CD1c-positive myeloid dendritic cell (primary cell): ENCODE results near the gene SLC8B1.
A peak's percentile ranks its signal among the peaks of the same experiment; 100 is the strongest.

ENCODE experiments used
- DNase-seq: peaks from one replicate; pipeline ENCODE4 v3.0.0-alpha.2; 2016; ENCODE audit errors: extremely low spot score

Gene SLC8B1

DNA sequence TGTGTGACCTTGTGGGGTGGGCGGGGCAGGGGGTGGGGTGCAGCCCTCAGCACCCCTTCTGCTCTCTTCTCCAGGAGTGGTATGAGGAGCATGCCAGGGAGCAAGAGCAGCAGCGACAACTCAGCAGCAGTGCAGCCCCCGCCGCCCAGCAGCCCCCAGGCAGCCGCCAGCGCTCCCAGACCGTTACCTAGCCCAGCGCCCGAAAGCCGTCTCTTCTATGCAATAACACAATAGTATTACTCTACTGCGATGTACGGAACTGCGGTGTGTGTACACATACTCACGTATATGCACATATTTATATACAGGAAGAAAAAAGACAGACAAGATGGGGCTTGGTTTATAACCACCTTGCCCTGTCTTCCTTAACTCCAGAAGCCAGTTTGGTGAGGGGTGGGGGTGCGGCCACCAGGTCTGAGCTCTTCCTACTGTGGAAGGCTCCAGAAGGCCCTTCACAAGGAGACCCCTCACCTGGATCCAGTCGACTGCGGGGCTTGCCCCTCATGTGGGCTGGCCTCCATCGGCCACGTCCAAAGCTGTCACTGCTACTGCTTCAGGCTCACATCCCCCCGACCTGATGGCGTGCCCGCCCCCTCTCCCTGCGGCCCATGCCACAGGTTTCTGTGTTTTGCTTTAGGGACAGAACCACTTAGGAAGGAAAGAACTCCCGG, 38.9 kb downstream of the SLC8B1 start:
- DNase-seq: no peak

- no peak for DNase-seq
These were observed 41.8 kb downstream of the SLC8B1 start for GRCh38 chr12:113293100-113293499.

GRCh38 chr12:113292547-113292946, 42.4 kb downstream of the SLC8B1 start:
- DNase-seq: no peak

- no peak for DNase-seq
These were observed 42.8 kb downstream of the SLC8B1 start for GRCh38 chr12:113292091-113292490.

DNA sequence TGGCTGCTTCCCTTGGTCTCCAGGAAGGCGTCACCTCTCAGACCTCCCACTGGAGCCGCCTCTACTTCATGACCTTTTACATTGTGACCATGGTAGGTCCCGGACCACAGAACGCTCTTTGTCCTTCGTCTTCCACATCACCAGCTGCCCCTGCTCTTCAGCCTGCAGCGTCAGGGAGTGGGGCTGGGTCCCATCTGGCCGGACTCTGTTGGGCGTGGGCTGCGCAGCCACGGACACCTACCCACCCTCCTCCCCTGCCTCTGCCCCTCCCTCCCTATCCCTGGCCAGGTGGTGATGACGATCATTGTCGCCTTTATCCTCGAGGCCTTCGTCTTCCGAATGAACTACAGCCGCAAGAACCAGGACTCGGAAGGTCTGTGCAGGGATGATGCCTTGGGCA, 43.3 kb downstream of the SLC8B1 start:
- DNase-seq: no peak

DNA sequence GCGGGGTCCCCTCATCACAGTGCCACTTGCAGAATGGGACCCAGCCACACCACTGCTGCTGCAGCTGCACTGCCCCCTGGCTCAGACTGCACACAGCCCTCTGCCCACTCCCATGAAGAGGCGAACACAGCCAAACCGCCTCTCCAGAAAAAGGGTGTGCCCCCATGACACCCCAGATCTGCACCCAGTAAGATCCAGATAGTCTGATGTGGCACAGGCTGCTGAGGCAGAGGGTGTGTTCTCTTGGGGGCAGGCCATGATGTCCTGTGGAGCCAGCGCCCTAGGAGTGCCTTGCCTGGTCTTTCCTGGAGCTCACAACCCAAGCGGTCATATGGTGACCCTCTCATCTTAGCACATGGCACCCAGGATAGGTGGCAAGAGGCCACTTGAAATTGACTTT, 44.4 kb downstream of the SLC8B1 start:
- DNase-seq: no peak

- no peak for DNase-seq
These were observed 45.5 kb downstream of the SLC8B1 start for GRCh38 chr12:113289361-113289760.

DNA sequence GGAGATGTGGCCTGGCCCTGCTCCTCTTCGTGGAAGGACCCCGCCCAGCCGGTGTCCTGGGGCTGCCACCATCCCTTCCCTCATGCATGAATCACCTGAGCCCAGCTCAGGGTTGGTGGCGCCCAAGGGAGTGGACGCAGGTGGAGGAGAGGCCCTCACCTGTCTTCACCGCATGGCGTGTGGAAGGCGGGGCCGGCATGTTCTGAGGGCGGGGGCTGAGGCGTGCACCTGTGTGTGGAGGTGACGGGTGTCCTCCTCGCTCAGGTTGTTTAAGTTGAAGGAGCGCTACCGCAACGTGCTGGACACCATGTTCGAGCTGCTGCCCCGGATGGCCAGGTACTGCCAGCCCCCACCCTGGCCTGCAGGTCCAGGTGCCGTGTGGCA, 47.0 kb downstream of the SLC8B1 start:
- no peak for DNase-seq

DNA sequence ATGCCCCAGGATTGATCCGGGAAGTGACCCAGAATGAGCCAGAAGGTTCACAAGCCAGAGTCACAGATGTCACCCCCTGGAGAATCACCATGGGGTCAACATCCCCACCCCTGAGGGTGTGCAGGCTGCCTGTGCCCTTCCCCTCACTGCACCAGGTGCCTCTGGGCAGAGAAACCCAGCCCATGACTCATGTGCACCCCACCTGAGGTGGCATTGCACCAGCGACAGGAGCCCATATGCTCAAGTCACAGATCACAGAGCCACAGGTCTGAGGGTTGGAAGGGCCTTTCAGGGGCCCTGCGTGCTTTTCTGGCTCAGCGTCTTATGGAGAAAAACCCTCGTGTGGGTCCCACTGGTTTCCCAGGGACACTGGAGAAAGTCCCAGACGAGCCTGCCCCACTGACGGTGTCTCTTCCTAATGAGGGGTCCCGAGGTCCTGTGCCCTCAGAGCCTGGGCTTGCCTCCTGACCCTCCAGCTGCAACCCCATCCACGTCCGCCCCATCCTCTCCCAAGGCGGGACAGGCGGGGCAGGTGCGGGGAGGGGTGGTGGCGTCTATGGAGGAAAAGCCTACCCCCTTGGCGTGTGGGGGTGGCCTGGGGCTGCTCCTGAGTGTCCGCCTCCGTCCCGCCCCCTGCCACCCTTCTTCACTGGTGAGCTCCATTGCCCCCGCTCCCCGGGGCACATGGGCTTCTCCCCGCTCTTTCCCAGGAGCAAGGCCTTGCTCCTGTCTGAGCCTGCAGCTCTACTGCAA, 47.6 kb downstream of the SLC8B1 start:
- no peak for DNase-seq

DNA sequence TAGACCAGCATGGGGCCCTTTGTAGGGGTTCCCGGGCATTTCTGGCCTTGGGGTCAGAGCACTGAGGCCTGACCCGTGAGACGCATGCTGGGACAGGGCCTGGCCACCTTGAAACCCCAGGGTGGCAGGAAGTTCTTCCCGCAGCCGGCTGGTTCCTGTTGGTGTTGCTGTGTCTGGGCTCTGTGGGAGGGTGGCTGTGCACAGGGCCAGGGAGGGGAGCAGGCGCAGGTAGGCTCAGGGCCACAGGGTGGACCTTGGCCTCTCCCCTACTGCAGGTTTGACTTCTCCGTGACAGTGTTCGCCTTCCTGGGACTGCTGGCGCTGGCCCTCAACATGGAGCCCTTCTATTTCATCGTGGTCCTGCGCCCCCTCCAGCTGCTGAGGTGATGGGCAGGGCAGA, 48.2 kb downstream of the SLC8B1 start:
- no peak for DNase-seq

DNA sequence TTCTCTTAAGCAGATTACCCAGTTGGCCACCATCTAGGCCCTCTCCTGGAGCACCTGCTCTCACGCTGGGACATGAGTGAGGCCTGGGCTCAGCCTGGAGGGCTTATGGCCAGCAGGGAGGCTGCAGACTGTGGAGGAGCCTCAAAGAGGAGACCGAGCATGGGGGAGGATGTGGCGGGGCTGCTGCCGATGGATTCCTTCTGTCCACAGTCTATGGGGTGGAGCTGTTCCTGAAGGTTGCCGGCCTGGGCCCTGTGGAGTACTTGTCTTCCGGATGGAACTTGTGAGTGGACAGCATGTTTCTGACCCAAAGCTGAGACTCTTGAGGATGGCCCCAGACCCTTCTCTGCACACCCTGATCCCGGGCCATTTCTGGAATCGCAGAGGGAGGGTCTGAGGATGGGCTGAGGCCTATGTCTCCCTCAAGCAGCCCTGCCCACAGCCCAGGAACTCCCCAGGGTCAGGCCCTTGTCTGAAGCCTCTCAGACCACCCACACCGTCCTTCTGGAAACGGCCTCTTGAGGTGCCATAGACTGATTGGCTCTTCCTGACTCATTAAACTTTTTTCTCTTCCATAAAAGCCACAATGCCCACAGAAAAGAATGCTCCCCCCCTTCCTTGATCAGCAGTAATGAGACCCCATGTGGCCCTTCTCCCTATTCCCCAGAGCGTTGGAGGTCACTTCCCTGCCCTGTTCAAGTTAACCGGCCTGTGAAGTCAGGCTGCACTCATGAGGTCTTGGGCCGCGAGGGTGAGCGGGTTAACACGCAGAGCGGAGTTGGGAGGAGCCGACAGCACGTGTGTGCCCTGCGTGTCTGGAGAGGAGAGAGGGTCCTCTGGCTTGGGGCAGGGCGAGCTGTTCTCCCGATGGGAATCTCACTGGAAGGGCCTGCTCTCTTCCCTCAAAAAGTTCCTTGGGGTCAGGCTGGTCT, 49.0 kb downstream of the SLC8B1 start:
- DNase-seq: no peak

DNA sequence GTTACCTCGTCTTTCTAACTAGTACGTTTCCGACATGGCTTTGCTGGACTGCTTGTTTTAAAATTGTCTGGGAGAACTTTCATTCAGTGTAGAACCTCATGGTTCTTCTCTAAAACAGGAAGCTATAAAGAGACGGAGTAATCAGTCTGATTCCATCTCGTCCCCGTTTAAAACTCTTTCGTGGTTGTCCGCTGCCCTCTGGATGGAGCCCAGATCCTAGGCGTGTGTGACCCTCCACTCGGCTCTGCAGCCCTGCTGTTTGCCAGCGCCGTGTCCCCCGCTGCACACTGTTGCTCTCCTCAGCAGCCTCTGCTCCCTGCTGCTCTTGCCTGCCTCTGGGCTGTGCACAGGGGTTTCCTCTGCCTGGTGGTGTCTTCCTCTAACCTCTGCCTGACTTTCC, 50.2 kb downstream of the SLC8B1 start:
- DNase-seq: no peak

- DNase-seq: no peak
These were observed 56.3 kb downstream of the SLC8B1 start for GRCh38 chr12:113278633-113279032.

DNA sequence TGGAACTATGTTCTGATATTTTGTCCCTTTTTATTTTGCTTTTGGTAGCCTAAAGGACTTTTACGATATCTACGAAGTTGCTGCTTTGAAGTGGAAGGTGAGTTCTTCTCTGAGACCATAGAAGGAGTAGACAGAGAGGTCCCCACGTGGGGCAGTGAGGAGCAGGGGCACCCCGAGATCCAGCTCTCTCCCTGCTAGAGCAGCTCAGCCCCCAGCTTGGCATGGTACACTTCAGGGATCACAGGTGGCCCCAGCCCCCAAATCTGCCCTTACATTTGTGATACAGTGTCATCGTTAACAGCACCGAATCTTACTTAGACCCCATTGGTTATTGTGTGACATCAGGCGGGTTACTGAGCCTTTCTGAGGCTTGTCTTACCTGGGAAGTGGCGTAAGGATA, 56.8 kb downstream of the SLC8B1 start:
- DNase-seq: no peak

DNA sequence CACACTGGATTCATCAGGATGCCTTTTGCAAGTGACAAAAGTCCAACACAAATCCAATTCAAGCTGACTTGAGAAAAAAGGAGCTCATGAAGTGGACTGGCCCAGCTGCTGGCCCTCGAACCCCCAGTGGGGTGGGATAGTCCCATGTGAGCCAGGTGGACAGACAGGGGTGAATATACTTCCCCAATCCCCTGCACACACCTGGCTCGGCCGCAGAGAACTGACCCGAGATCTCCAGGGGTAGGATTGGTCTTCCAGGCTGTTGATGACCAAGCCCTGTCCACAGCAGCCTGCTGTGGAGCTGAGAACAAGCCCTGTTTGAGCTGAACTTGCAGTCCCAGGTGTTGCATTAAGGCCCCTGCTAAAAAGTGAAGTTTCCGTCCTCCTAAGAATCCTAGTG, 57.4 kb downstream of the SLC8B1 start:
- DNase-seq: no peak

DNA sequence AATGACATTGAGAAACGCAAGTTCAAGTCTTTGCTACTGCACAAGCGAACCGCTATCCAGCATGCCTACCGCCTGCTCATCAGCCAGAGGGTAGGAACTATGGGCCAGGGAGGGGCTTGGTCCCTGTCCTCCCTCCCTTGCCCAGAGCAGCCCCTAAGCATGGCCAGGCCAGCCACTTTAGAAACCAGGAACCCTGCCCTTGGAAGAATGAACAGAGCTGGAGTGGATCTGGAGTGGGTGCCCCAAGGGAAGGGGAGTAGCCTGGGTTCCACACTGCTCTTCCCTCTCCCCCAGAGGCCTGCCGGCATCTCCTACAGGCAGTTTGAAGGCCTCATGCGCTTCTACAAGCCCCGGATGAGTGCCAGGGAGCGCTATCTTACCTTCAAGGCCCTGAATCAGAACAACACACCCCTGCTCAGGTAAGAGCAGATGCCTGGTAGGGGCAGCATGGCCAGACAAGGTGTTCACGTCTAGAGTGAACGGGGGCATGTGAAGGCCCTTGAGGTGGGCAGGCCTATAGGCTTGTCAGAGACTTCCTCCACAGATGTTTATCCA, 57.9 kb downstream of the SLC8B1 start:
- DNase-seq: no peak

DNA sequence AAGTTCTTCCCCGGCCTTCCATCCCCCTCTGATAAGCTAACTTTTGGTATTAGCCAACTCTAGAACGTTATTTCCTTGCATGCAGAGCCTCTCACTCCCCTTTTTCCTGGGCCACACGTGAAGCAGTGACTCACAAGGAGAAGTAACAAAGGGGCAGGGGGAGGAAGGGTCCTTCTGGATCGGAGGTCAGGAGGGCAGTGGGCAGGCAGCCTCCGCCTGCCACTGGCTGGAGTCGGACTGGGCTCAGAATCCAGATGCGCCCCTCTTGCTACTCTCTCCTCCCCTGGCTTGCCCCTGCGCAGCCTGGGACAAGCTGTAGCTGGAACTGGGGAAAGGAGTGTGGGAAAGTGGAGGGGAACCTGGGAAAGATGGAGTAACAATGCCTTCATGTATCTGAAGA, 58.6 kb downstream of the SLC8B1 start:
- peak; percentile 17 for DNase-seq

DNA sequence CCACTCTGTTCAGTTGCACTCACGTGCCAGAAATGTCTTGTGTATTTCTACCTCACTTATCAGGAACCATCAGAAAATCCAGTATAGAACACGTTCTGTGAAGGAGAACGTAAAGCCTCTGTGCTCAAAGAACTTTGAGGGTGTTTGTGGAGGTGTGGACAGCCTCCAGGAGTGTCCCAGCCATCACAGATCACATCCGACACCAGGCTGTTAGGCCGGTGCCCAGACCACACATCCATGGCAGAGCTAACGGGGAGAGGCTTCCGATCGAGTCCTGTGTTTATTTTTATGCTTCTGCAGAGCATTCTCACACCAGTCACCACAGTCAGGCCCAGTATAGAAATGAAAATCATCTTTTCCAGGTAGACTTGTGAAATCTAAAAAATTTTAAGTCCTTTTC, 60.1 kb downstream of the SLC8B1 start:
- DNase-seq: no peak

DNA sequence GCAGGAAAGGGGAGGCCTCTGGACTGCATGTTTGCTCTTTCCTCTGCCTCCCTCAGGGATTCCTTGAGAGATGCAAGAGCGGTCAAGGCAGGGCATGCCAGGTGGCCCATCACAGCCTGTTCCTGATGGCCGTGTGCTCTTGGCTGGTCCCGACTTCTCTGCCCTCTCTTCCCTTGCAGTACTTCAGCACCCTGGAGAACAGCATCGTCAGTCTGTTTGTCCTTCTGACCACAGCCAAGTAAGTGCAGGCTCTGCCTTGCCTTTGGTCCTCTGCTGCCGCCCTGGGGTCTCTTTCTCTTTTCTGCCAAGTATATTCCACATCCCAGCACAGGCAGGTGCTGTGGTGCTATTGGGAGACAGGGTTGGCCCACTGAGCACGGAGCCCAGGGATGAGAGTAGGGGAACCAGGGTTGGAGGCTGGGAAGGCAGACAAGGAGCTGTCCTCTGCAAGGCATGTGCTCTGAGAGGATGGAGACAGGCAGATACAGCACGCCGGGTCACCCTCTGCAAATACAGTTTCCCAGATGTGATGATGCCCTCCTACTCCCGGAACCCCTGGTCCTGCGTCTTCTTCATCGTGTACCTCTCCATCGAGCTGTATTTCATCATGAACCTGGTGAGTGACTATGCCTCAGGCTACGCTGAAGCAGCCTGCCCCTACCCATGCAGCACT, 61.7 kb downstream of the SLC8B1 start:
- no peak for DNase-seq

DNA sequence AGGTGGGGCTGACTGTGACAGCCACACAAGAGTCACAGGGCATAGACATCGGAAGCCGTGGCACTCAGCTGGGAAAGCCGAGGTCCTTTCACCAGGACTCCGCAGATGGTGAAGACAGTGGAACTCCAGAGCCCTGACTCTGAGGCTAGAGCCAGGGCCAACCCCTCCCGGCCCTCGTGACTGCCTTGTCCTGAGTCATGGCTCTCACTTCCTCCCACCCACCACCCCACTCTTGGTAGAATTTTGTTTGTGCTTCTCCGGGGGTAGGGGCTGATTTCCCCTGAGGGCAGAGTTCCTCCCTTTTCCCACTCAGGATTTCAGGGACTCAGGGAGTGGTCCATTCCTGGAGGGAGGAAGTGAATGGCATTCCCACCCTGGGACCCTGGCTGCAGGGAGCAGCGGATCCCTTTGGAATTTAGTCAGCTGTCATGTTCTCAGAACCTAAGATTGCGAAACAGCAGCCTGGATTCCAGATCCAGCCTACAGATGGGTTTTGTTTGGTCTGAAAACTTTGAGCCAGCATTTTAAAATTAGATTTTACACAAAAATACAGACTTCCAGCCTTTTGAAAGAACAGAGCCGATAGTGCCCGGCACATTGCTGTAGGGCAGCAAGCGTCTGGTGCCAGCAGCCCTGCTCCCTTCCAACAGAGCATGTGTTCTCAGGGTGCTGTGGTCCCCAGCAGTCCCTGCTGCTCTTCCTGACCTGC, 62.9 kb downstream of the SLC8B1 start:
- DNase-seq: peak; percentile 93

DNA sequence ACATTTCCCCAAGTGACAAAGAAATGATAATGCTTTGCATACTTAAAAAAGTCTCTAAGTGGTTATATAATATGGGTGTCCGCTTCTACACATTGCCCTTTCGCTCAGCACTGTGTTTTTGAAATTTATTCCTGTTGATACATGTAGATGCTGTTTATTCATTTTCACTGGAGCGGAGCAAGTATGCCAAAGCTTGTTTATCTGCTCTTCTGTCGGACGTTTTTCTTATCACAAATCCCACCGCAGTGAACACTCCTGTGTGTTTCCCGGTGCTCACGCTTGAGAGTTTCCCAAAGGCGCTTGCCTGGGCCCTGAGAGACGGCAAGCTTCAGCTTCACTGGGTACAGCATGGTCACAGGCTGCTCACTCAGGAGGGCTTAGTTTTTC, 63.5 kb downstream of the SLC8B1 start:
- DNase-seq: no peak
